GM19239 (cell line): ENCODE results near the gene NEURL2.
"Not testable (repeated sequence)": the region's sequence is repeated elsewhere in the genome, so short reads cannot be mapped to it uniquely, and the experiment has no call there.

ENCODE experiments used
- DNase-seq: peaks from one replicate; pipeline ENCODE4 v3.0.0; 2011; ENCODE audit warnings: low spot score; ENCODE audit not compliant: insufficient read length
- FAIRE-seq: peaks from 2 replicates; lab custom pipeline; 2011; peaks lifted over from hg19 to GRCh38; lab: Jason Lieb, UNC

Gene NEURL2

GRCh38 chr20:45890985-45891983 is at the start of gene NEURL2, which contains the start of gene CTSA:
Gene NEURL2, minus strand, starts transcription at chr20:45891208. Its CDS starts 217 bp downstream, at chr20:45890991.
Gene CTSA, plus strand, starts transcription at chr20:45891335. Its CDS starts 234 bp downstream, at chr20:45891569.
- FAIRE-seq: peak; percentile 66
- peak; percentile 96 for DNase-seq

- FAIRE-seq: no peak
- no peak for DNase-seq
Observed at GRCh38 chr20:45940469-45940868, 49.5 kb upstream of the NEURL2 start.

- DNase-seq: no peak
- FAIRE-seq: no peak
Observed at GRCh38 chr20:45940053-45940452, 49.0 kb upstream of the NEURL2 start.

- no peak for FAIRE-seq
- no peak for DNase-seq
Observed at GRCh38 chr20:45938727-45939438, 47.9 kb upstream of the NEURL2 start.

- FAIRE-seq (no peak), DNase-seq (no peak)
Observed at GRCh38 chr20:45937765-45938164, 46.8 kb upstream of the NEURL2 start.

- no peak for DNase-seq
- FAIRE-seq: no peak
Observed at GRCh38 chr20:45935416-45936046, 44.5 kb upstream of the NEURL2 start.

- FAIRE-seq: peak; percentile 82
- peak; percentile 97 for DNase-seq
Observed at GRCh38 chr20:45934586-45935415, 43.8 kb upstream of the NEURL2 start, which contains the start of gene PCIF1. Gene PCIF1, plus strand, starts transcription at chr20:45934683. Its CDS starts 4,317 bp downstream, at chr20:45939000.

- FAIRE-seq (no peak), DNase-seq (no peak)
Observed at GRCh38 chr20:45934046-45934585, 43.1 kb upstream of the NEURL2 start.

- DNase-seq: peak; percentile 71
- peak; percentile 74 for FAIRE-seq
Observed at GRCh38 chr20:45933266-45934045, 42.4 kb upstream of the NEURL2 start.

GRCh38 chr20:45931680-45932079 is 40.7 kb upstream of the NEURL2 start:
- DNase-seq, FAIRE-seq: not testable (repeated sequence)

GRCh38 chr20:45927071-45927878 is 36.3 kb upstream of the NEURL2 start:
- DNase-seq (no peak), FAIRE-seq (no peak)

- FAIRE-seq: no peak
- no peak for DNase-seq
Observed at GRCh38 chr20:45926731-45927070, 35.7 kb upstream of the NEURL2 start.

- DNase-seq: no peak
- FAIRE-seq: no peak
Observed at GRCh38 chr20:45925821-45926506, 35.0 kb upstream of the NEURL2 start.

GRCh38 chr20:45924391-45925261 is 33.6 kb upstream of the NEURL2 start:
- FAIRE-seq: no peak
- no peak for DNase-seq

GRCh38 chr20:45921337-45922189 is 30.6 kb upstream of the NEURL2 start:
- FAIRE-seq: no peak
- DNase-seq: no peak
